GM19240 (cell line): ENCODE results near the gene PLEKHA6.
"Not testable (repeated sequence)": the region's sequence is repeated elsewhere in the genome, so short reads cannot be mapped to it uniquely, and the experiment has no call there.

ENCODE experiments used
- DNase-seq: peaks from one replicate; pipeline ENCODE4 v3.0.0; 2011; ENCODE audit warnings: low spot score; ENCODE audit not compliant: insufficient read length

Gene PLEKHA6

GRCh38 chr1:204316164-204316563 lies 43.6 kb downstream of the PLEKHA6 start:
- no peak for DNase-seq

- no peak for DNase-seq
Measured at GRCh38 chr1:204314893-204315658, 44.7 kb downstream of the PLEKHA6 start.

GRCh38 chr1:204314171-204314892 lies 45.4 kb downstream of the PLEKHA6 start:
- DNase-seq, result no peak

- DNase-seq, result no peak
Measured at GRCh38 chr1:204313675-204314074, 46.1 kb downstream of the PLEKHA6 start.

GRCh38 chr1:204310970-204311369 lies 48.8 kb downstream of the PLEKHA6 start:
- DNase-seq, result not testable (repeated sequence)

- DNase-seq, result no peak
Measured at GRCh38 chr1:204308023-204308628, 51.6 kb downstream of the PLEKHA6 start.

GRCh38 chr1:204307334-204307883 lies 52.3 kb downstream of the PLEKHA6 start:
- no peak for DNase-seq

GRCh38 chr1:204306076-204306475 lies 53.7 kb downstream of the PLEKHA6 start:
- no peak for DNase-seq

GRCh38 chr1:204304067-204304466 lies 55.7 kb downstream of the PLEKHA6 start:
- DNase-seq, result no peak

GRCh38 chr1:204302769-204303168 lies 57.0 kb downstream of the PLEKHA6 start:
- DNase-seq, result no peak

GRCh38 chr1:204301171-204301957 lies 58.4 kb downstream of the PLEKHA6 start:
- DNase-seq, result no peak

GRCh38 chr1:204299814-204300365 lies 59.8 kb downstream of the PLEKHA6 start:
- DNase-seq, result no peak

GRCh38 chr1:204296431-204296988 lies 63.2 kb downstream of the PLEKHA6 start:
- DNase-seq, result no peak

GRCh38 chr1:204295671-204296070 lies 64.1 kb downstream of the PLEKHA6 start:
- DNase-seq, result no peak

- no peak for DNase-seq
Measured at GRCh38 chr1:204294357-204294756, 65.4 kb downstream of the PLEKHA6 start.

GRCh38 chr1:204293605-204294337 lies 66.0 kb downstream of the PLEKHA6 start:
- no peak for DNase-seq

GRCh38 chr1:204292740-204293139 lies 67.0 kb downstream of the PLEKHA6 start:
- no peak for DNase-seq

GRCh38 chr1:204289280-204289679 lies 70.4 kb downstream of the PLEKHA6 start:
- DNase-seq, result no peak

GRCh38 chr1:204288021-204288588 lies 71.6 kb downstream of the PLEKHA6 start:
- no peak for DNase-seq

GRCh38 chr1:204287466-204287891 lies 72.2 kb downstream of the PLEKHA6 start:
- no peak for DNase-seq
